Neural progenitor cell (in vitro differentiated cells): ENCODE measurements around the gene MKNK2.

ENCODE experiments used
- EZH2 ChIP-seq: fragments of 200-600 bp; sonication (generic); IDR thresholded peaks from 2 replicates; pipeline ENCODE4 v1.6.1; 2017; ENCODE audit warnings: antibody characterized with exemption, mild to moderate bottlenecking, moderate library complexity
- TF ChIP-seq, protein P1 (sequence below): fragments of 200-600 bp; sonication (generic); IDR thresholded peaks from 2 replicates; pipeline ENCODE4 v1.5.1; 2017; ENCODE audit warnings: antibody characterized with exemption, mild to moderate bottlenecking

DNA sequence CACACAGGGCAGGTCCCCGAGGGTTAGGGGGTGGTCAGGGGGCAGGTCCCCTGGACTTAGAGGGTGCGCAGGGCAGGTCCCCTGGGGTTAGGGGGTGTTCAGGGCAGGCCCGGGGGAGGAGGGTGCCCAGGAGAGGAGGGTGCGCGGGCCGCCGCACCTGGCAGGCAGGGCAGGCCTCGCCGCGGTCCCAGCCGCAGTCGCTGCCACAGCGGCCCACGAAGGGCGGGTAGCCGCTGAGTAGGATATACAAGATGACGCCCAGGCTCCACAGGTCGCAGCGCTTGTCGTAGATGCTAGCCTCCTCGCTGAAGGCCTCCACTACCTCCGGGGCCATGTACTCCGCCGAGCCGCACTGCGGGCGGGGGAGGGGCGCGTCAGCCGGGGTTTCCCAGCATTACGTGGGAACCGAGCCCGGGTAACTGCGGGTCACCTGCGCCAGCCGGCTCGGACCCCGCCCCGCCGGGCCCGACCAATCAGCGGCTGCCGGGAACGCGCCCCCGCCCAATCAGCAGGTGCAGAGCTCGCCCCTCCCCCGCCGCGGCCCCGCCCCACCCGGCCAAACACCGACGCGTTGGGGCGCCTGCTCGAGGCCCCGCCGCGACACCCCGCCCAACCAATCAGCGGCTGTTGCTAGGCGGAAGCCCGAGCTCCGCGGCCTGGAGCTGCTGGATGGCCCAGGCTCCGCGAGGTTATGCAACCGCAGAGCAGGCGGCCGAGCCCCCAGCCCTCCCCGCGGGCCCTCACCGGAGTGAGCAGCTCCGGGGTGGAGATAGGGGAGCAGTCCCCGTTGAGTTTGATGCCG, 9.2 kb downstream of the MKNK2 start:
- TF ChIP-seq, protein P1, sequence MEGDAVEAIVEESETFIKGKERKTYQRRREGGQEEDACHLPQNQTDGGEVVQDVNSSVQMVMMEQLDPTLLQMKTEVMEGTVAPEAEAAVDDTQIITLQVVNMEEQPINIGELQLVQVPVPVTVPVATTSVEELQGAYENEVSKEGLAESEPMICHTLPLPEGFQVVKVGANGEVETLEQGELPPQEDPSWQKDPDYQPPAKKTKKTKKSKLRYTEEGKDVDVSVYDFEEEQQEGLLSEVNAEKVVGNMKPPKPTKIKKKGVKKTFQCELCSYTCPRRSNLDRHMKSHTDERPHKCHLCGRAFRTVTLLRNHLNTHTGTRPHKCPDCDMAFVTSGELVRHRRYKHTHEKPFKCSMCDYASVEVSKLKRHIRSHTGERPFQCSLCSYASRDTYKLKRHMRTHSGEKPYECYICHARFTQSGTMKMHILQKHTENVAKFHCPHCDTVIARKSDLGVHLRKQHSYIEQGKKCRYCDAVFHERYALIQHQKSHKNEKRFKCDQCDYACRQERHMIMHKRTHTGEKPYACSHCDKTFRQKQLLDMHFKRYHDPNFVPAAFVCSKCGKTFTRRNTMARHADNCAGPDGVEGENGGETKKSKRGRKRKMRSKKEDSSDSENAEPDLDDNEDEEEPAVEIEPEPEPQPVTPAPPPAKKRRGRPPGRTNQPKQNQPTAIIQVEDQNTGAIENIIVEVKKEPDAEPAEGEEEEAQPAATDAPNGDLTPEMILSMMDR = no peak
- no peak for TF ChIP-seq EZH2
